GM18873 (cell line): ENCODE measurements around the gene ABCF2.

ENCODE experiments used
- ATAC-seq: cut with Tn5 transposase; IDR thresholded peaks from one replicate; pipeline ENCODE4 v1.9.1; 2021; ENCODE audit warnings: mild to moderate bottlenecking, moderate library complexity, moderate number of reproducible peaks; ENCODE audit not compliant: unreplicated experiment, low FRiP score

ABCF2 gene

GRCh38 chr7:151242159-151243044 lies 15.4 kb upstream of the ABCF2 start:
- ATAC-seq, result no peak

DNA sequence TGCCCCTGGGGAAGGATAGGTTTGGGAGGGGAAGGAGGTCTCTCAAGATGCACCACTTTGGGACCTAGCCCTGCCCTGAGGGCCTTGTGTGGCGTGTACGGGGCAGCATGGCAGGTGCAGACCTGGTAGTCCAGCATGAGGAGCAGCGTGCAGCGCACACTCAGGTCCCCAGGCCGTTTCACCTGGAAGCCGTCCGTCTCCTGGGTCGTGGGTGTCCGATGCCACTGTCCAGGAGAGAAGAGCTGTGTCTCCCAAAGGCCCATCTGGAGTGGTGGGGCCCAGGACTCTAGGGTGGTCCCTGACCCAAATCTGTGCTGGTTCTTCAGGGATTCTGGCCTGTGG lies 14.7 kb upstream of the ABCF2 start:
- ATAC-seq, result no peak

DNA sequence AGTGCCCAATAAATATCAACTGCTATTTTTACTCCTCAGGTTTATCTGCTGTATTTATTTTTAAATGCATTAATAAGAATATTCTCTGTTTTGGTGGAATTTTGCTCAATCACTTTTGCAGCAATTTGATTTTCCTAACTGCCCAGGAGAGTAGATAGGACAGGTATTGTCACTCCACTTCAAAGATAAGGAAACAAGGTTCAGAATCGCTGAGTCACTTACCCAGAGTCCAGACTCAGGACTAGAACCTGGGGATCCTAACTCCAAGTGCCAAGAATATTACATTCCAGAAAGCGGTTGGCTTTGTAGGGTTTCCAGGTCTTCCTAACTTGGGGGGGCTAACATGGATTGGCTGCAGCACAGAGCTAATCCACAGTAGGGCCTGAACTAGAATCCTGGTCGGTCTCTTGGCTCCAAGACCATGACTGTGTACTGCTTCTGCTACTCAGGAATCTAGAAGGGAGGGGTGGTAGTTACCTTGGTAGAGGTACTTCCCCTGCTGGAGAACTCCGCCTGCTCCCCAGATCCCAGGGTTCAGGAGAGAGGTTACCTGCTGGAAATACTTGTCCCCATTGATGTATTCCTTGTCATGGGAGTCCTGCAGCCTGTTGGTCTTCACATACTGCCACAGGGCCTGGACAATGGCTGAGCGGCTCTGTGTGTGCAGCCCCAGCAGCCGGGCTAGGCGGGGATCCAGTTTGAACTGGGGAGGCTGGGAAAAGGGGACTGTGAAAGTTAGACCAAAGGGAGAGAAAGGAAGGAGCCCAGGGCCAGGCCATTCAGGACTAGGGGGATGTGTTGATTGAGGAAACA lies 14.1 kb upstream of the ABCF2 start:
- no peak for ATAC-seq

GRCh38 chr7:151240536-151240935 lies 13.5 kb upstream of the ABCF2 start:
- no peak for ATAC-seq

DNA sequence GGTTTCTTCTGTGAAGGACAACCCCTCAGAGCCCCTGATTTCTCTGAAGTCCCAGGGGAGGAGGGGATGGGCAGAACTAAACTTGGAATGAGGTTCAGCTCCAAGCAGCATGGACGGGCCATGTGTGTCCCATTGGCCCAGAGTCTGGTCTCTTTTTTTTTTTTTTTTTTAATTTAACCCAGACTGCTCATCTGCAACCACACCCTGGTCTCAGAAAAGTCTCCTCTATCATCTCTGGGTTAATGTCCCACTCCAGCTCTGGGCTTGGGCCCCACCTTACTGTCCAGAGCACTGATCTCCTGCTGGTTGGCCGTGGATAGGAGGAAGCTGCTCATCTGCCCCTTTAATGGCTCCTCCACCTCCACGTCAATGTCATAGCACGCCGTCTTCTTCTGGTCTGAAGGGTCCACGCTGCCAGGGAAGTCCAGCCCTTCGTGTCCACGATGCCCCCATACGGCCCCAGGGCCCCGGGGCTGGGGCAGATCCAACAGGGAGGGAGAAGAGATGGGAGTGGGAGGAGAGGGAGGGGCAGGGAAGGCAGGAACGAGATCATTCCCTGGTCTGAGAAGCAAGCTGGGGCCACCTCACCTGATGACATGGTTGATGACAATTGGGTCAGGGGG lies 12.9 kb upstream of the ABCF2 start:
- ATAC-seq, result no peak

DNA sequence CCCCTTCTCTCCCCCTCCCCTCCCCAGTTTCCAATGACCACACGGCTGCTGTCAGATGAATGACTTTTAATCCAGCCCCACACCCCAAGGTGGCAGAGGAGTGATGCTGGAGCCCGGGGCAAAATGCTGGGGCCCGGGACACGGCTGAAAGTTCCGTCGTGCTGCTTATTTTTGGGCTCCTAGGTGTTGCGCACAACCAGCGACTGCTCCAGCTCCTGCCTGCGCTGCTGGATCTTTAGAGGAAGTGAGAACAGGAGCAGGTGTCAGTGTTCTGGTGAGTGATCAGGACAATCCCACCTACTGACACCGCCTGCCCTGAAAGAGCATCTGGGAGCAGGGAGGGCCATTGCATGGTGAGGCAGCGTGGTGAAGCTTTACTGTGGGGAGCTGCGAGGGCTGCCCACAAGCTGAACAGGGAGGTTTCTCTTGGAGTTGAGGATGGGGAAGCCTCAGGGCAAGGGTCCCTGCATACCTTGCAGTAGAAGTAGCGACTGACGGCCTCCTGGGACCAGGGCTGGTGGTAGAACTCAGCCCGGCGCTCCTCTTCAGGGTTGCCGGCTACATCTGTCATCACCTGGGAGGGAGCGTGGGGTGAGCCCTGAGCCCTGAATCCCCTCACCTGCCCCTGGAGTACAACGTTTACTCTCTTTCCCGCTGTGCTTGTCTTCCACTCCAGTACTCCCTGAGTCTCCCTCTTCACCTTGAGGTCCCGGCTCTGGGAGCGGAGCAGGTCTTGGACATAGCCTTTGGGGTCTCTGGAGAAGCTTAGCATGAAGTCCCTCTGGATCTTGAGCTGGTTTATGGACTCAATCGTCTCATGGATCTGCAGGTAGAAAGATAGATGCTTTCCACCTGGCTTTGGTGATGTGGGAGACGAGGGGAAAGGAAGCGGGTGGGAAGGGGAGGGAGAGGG lies 12.2 kb upstream of the ABCF2 start:
- no peak for ATAC-seq

- ATAC-seq, result no peak
These were observed 11.3 kb upstream of the ABCF2 start for GRCh38 chr7:151238190-151238810.

GRCh38 chr7:151237244-151238189 lies 10.5 kb upstream of the ABCF2 start:
- no peak for ATAC-seq

DNA sequence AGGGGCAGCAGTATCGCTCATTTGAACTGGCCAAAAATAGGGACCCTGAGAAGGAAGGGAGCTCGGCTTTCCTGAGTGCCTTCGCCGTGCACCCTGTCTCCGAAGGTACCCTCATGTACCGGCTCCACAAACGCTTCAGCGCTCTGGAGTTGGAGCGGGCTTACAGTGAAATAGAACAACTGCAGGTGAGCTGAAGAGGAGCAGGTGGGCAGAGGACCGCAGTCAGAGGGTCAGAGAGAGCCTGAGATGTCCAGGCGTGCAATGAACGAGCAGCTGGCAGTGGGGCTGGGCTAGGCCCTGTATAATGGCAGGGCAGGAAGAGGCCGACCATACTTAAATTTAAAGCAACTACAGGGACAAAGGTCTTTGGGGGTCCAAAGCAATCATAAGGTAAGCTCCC lies 9.4 kb upstream of the ABCF2 start:
- ATAC-seq, result no peak

DNA sequence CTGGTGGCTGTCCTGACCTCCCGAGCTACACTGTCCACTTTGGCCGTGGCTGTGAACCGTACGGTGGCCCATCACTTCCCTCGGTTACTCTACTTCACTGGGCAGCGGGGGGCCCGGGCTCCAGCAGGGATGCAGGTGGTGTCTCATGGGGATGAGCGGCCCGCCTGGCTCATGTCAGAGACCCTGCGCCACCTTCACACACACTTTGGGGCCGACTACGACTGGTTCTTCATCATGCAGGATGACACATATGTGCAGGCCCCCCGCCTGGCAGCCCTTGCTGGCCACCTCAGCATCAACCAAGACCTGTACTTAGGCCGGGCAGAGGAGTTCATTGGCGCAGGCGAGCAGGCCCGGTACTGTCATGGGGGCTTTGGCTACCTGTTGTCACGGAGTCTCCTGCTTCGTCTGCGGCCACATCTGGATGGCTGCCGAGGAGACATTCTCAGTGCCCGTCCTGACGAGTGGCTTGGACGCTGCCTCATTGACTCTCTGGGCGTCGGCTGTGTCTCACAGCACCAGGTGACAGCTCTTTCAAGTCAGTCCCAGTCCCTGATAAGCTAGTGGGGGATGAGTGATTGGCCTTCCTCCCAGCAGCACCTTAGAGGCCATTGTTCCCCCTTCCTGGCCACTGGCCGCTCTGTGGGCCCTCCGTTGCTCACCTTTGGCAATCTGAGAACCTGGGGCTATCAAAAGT lies 8.2 kb upstream of the ABCF2 start:
- ATAC-seq, result no peak

GRCh38 chr7:151233804-151234203 lies 6.8 kb upstream of the ABCF2 start:
- no peak for ATAC-seq

DNA sequence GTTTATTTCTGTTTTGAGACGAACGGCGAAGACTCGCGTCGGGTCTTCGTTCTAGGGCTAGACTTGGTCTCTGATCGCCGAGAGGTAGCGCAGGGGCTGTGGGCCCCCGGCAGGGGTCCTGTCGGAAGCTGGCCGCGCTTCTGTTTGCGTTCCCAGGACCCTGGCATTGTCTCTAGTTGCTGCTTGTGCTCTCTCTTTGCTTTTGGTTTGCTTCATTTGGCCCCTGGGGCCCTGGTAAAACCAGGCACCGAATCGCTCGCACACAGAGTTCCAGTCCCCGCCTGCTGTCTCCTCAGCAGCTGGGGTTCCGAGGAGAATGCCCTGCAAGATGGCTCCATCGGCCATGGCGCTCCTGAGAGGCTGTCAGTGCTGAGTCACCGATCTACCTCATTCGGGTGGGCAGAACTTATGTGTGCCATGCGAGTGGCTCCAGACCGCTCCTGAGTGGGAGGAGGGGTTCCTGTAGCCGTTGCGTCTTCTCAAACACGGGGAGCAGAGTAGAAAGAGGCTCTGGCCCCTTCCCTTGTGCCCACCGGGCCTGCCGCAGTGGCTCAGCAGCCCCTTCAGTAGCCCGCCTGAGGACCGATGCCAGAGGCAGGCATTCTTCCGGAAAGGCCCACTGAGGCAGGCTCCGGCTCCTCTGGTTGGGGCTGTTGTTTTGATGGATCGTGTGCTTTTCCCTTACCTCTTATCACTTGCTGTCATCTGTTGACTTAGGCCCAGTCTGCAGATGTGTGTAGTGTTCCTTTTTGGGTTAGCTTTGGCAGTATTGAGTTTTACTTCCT lies 6.1 kb upstream of the ABCF2 start:
- ATAC-seq, result peak; percentile 34

- peak; percentile 86 for ATAC-seq
These were observed 5.3 kb upstream of the ABCF2 start, which contains the start of gene CHPF2 for GRCh38 chr7:151232091-151232916. TSS of gene CHPF2 (plus strand) at chr7:151232483. CDS start at chr7:151234012, 1,529 bp downstream.

DNA sequence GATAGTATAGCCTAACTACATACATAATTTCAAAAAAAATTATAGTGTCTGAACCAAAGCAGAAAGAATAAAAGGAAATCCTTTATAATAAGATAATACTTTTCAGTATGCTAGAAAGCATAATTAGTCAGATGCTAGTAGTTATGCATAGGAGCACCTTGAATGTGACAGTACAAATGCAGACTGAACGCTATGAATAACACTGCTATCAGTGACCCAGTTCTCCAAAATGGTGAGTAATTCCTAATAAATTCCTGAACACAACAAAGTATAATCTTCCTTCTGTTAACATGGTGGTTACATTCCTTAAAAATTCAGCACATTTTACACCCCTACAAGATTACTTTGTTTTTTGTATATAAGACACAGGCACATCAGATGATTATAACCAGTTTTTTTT lies 4.1 kb upstream of the ABCF2 start:
- ATAC-seq, result no peak

GRCh38 chr7:151229249-151229648 lies 2.2 kb upstream of the ABCF2 start:
- ATAC-seq, result no peak
